Activated CD4-positive, alpha-beta memory T cell treated with anti-CD3 and anti-CD28 coated beads, Interleukin-2, amount 10 ng/mL, durations not matched to agents 7 days and 5 days (primary cell): ENCODE data around the gene MXD1. TPM values are rescaled to one million over a fixed set of nuclear protein-coding genes. Genes with fewer than 3 reads are reported as not detected.
A peak's percentile ranks its signal among the peaks of the same experiment; 100 is the strongest.

ENCODE experiments used
- CTCF ChIA-PET: fragments of 350-600 bp; sonication (Branson Sonifier 250); formaldehyde crosslinking; loops from one replicate; lab custom pipeline; 2021; ENCODE audit warnings: antibody characterized with exemption, inconsistent platforms; lab: Charles Lee
- POLR2A ChIA-PET: fragments of 350-600 bp; sonication (Branson Sonifier 250); formaldehyde crosslinking; loops from one replicate; lab custom pipeline; 2021; ENCODE audit warnings: antibody characterized with exemption; lab: Charles Lee
- DNase-seq: peaks from one replicate; pipeline ENCODE4 v3.0.0-alpha.2; 2020
- H3K27ac Mint-ChIP-seq: one replicate; pipeline ENCODE4 v1.8.0; 2021; ENCODE audit warnings: mild to moderate bottlenecking, mixed read lengths
- H3K27me3 Mint-ChIP-seq: one replicate; pipeline ENCODE4 v1.8.0; 2021; ENCODE audit warnings: mixed read lengths
- H3K36me3 Mint-ChIP-seq: one replicate; pipeline ENCODE4 v1.8.0; 2021; ENCODE audit warnings: low read depth, mixed read lengths
- H3K4me1 Mint-ChIP-seq: one replicate; pipeline ENCODE4 v1.8.0; 2021; ENCODE audit warnings: mixed read lengths
- H3K4me3 Mint-ChIP-seq: one replicate; pipeline ENCODE4 v1.8.0; 2021; ENCODE audit warnings: mild to moderate bottlenecking, mixed read lengths
- H3K9me3 Mint-ChIP-seq: one replicate; pipeline ENCODE4 v1.8.0; 2021; ENCODE audit warnings: mixed read lengths
- total RNA-seq, 2 experiments: library from RNA; stranded (reverse); gene quantifications; one replicate each; pipeline ENCODE4 v1.2.3, GENCODE V29; 2021

The MXD1 gene
- total RNA-seq, 2 experiments from 2014 or later: 40.8 to 47.5 TPM

- Mint-ChIP-seq H3K27me3 (no peaks in the 10 kb centered on the region), H3K9me3 (no peaks in the 10 kb centered on the region), H3K4me1 (peaks cover 38% of the 10 kb centered on the region), H3K36me3 (peaks cover 76% of the 10 kb centered on the region), H3K4me3 (no peak overlapping the region), H3K27ac (no peak overlapping the region)
- ChIA-PET CTCF (interaction anchor here (1.5 kb wide), 1 partner anchor 136 kb away, joined by 4 read pairs; no protein-coding TSS in a partner anchor), POLR2A (interaction anchor here (1.3 to 2.8 kb wide), 3 partner anchors 11 to 208 kb away, joined by 4 to 10 read pairs (median 5); partner anchors contain the start of gene MXD1)
- no peak for DNase-seq
These were observed 20.1 kb downstream of the MXD1 start for GRCh38 chr2:69935011-69935410.

DNA sequence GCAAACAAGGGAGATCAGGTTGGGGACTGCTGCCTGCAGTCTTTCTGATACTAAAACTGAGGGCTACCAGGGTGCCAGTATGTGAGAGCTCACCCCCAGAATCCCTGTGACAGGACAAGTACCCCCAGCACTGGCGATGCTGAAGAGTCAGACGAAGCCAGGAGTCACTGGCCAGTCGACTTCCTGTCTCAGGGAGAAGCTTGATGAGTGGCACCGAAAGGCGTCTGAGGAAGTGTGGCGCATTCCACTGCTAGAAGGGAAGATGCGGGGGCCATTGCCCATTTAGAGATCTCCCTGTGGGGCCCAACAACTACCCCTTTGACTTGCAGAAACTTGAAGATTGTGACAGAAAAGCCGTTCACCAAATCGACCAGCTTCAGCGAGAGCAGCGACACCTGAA, 22.0 kb downstream of the MXD1 start:
- Mint-ChIP-seq H3K27ac (no peak overlapping the region), H3K4me1 (peaks cover 31% of the 10 kb centered on the region), H3K27me3 (no peaks in the 10 kb centered on the region), H3K36me3 (peaks cover 83% of the 10 kb centered on the region), H3K4me3 (no peak overlapping the region), H3K9me3 (no peaks in the 10 kb centered on the region)
- DNase-seq: no peak
- POLR2A ChIA-PET: interaction anchor here (1.0 to 1.4 kb wide), 2 partner anchors 107 to 148 kb away, joined by 3 to 4 read pairs; no protein-coding TSS in a partner anchor
- CTCF ChIA-PET: interaction anchor here (0.8 to 0.9 kb wide), 2 partner anchors 21 to 134 kb away, joined by 3 to 4 read pairs; partner anchors contain the start of gene MXD1

DNA sequence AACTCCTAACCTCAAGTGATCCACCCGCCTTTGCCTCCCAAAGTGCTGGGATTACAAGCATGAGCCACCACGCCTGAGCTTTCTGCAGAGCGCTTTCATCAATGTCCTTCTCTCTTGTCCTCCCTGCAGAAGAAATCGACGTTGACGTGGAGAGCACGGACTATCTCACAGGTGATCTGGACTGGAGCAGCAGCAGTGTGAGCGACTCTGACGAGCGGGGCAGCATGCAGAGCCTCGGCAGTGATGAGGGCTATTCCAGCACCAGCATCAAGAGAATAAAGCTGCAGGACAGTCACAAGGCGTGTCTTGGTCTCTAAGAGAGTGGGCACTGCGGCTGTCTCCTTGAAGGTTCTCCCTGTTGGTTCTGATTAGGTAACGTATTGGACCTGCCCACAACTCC, 23.1 kb downstream of the MXD1 start:
- Mint-ChIP-seq H3K36me3 (peaks cover 85% of the 10 kb centered on the region), H3K27ac (peak overlapping the region; percentile 14), H3K27me3 (no peaks in the 10 kb centered on the region), H3K4me3 (no peak overlapping the region), H3K9me3 (no peaks in the 10 kb centered on the region), H3K4me1 (peaks cover 30% of the 10 kb centered on the region)
- ChIA-PET CTCF (interaction anchor here (0.9 kb wide), 1 partner anchor 133 kb away, joined by 7 read pairs; no protein-coding TSS in a partner anchor), POLR2A (interaction anchor here (0.8 to 1.5 kb wide), 2 partner anchors 9 to 24 kb away, joined by 3 to 5 read pairs; no protein-coding TSS in a partner anchor)
- no peak for DNase-seq

DNA sequence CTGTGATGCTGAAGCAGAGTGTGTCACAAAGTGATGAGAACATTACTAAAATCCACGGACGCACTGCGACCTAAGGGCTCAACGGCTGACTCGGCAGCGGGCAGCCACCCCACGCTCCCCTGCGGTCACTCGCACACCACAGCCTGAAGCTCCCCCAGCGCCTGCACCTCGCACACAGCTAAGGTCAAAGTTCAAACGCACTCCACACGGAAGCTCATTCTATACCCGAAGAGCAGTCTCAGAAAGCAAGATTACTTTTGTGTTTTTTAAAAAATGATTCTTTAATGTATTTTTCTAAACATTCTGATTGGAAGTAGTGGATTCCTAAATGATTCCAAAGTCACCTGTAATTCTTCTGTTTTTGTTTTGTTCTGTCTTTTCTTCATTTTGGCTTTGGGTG, 24.8 kb downstream of the MXD1 start:
- H3K27me3 Mint-ChIP-seq: no peaks in the 10 kb centered on the region
- peaks cover 92% of the 10 kb centered on the region for H3K36me3 Mint-ChIP-seq
- H3K9me3 Mint-ChIP-seq: no peaks in the 10 kb centered on the region
- CTCF ChIA-PET: no interaction called here
- no peak overlapping the region for H3K27ac Mint-ChIP-seq
- no peak for DNase-seq
- no peak overlapping the region for H3K4me3 Mint-ChIP-seq
- POLR2A ChIA-PET: interaction anchor here (1.4 to 2.1 kb wide), 2 partner anchors 25 to 104 kb away, joined by 4 to 7 read pairs; partner anchors contain the start of gene MXD1
- peaks cover 27% of the 10 kb centered on the region for H3K4me1 Mint-ChIP-seq

DNA sequence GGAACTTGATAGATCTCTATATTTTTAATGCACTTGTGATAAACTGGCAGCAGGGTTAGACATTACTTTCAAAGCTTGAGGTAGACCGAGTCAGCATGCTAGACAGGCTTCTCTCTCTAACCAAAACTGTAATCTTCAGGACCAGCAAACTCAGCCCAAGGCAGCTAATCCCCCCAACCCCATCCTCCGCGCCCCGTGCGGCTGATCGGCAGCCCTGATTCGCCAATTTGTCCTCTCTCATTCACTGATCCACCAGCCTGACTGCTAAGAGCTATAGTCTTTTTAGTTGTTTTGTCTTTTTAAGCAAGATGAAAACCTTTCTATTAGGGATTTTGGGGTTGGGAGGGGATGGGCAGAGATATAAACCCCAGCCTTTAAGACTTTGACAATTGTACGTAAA, 25.8 kb downstream of the MXD1 start:
- H3K36me3 Mint-ChIP-seq: peaks cover 87% of the 10 kb centered on the region
- ChIA-PET CTCF (interaction anchor here (1.4 kb wide), 1 partner anchor 28 kb away, joined by 3 read pairs; no protein-coding TSS in a partner anchor), POLR2A (interaction anchor here (1.4 to 2.1 kb wide), 2 partner anchors 26 to 103 kb away, joined by 4 to 7 read pairs; partner anchors contain the start of gene MXD1)
- no peaks in the 10 kb centered on the region for H3K27me3 Mint-ChIP-seq
- H3K27ac Mint-ChIP-seq: no peak overlapping the region
- H3K4me3 Mint-ChIP-seq: no peak overlapping the region
- H3K9me3 Mint-ChIP-seq: no peaks in the 10 kb centered on the region
- DNase-seq: no peak
- H3K4me1 Mint-ChIP-seq: peaks cover 32% of the 10 kb centered on the region

DNA sequence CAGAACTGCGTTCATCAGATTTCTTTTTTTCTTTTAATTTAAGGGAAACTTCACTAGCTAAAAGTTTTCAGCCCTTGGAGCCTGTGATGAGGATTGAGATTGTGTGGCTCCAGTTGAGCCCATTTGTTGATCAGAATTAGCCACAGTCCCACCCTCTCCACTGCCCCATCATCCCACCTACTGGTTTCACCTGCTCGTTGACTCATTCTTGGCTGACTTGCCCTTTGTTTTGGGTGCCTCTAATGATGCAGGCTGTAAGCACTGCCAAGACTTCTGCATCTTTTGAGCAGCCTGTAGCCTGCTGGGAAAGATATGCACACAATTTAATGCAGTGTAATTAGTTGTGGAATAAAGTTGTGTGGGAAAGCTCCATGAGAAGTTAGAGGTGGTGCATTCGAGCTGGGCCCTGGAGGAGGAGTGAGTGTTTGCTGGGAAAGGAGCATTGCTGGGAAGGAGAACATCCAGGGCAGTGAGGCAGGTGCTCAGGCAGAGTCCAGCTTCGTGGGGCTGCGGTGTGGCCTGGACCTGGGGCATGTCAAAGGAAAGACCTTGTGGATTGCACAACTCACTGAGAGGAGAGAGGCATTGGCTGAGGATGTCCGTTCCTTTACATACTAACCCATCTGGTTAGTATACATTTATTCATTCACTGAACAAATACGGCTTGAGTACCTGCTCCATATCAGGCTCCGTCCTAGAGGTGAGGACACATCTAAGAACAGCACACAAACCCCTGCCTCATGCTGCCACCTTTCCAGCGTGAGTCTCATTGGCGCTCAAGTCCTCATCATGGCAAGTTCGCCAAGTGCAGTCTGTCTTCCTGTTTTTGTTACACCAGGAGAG, 28.3 kb downstream of the MXD1 start:
- no peak for DNase-seq
- peak overlapping the region; percentile 37 for H3K27ac Mint-ChIP-seq
- POLR2A ChIA-PET: interaction anchor here (0.7 to 7.0 kb wide), 3 partner anchors 29 to 100 kb away, joined by 3 to 83 read pairs (median 3); partner anchors contain the start of gene MXD1
- CTCF ChIA-PET: no interaction called here
- no peaks in the 10 kb centered on the region for H3K9me3 Mint-ChIP-seq
- H3K27me3 Mint-ChIP-seq: no peaks in the 10 kb centered on the region
- H3K4me3 Mint-ChIP-seq: no peak overlapping the region
- peaks cover 71% of the 10 kb centered on the region for H3K36me3 Mint-ChIP-seq
- peaks cover 55% of the 10 kb centered on the region for H3K4me1 Mint-ChIP-seq

GRCh38 chr2:69943843-69944525, 29.1 kb downstream of the MXD1 start:
- DNase-seq: no peak
- H3K9me3 Mint-ChIP-seq: no peaks in the 10 kb centered on the region
- H3K36me3 Mint-ChIP-seq: peaks cover 64% of the 10 kb centered on the region
- POLR2A ChIA-PET: interaction anchor here (0.7 to 7.0 kb wide), 4 partner anchors 9 to 99 kb away, joined by 3 to 83 read pairs (median 6); partner anchors contain the start of gene MXD1
- no peaks in the 10 kb centered on the region for H3K27me3 Mint-ChIP-seq
- CTCF ChIA-PET: no interaction called here
- no peak overlapping the region for H3K4me3 Mint-ChIP-seq
- peak overlapping the region; percentile 30 for H3K27ac Mint-ChIP-seq
- peaks cover 57% of the 10 kb centered on the region for H3K4me1 Mint-ChIP-seq

DNA sequence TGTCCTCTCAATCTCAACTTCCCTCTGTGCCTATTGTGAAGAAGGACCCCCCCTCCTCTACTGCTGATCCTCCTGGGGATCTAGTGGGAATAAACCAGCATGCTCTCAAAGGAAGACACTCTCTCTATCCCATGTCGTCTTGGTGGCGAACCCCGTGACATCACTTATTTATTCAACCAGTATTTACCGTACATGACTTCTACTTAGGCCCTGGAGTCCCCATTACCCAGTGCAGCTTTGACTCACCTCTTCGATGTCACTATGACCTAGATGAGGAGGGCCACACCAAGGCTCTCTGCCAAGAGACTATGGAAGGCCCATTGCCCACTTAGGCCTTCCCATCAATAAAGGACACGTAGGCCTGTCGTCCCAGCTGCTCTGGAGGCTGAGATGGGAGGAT, 29.8 kb downstream of the MXD1 start:
- POLR2A ChIA-PET: interaction anchor here (0.9 to 7.0 kb wide), 8 partner anchors 9 to 144 kb away, joined by 3 to 83 read pairs (median 10); partner anchors contain the start of gene MXD1
- CTCF ChIA-PET: interaction anchor here (1.1 to 2.7 kb wide), 3 partner anchors 99 to 507 kb away, joined by 5 to 17 read pairs (median 7); partner anchors contain the start of gene NFU1
- H3K4me1 Mint-ChIP-seq: peaks cover 58% of the 10 kb centered on the region
- H3K27ac Mint-ChIP-seq: peak overlapping the region; percentile 30
- H3K36me3 Mint-ChIP-seq: peaks cover 56% of the 10 kb centered on the region
- H3K27me3 Mint-ChIP-seq: no peaks in the 10 kb centered on the region
- DNase-seq: no peak
- no peak overlapping the region for H3K4me3 Mint-ChIP-seq
- H3K9me3 Mint-ChIP-seq: no peaks in the 10 kb centered on the region

- Mint-ChIP-seq H3K27ac (peak overlapping the region; percentile 94), H3K4me3 (peak overlapping the region; percentile 25), H3K9me3 (no peaks in the 10 kb centered on the region), H3K4me1 (peaks cover 58% of the 10 kb centered on the region), H3K36me3 (peaks cover 49% of the 10 kb centered on the region), H3K27me3 (peaks cover 2% of the 10 kb centered on the region)
- ChIA-PET POLR2A (interaction anchor here (0.6 to 7.0 kb wide), 15 partner anchors 10 to 309 kb away, joined by 3 to 83 read pairs (median 4); partner anchors contain the start of genes C2orf42 and MXD1), CTCF (interaction anchor here (1.1 to 2.7 kb wide), 5 partner anchors 13 to 508 kb away, joined by 4 to 17 read pairs (median 7); partner anchors contain the start of genes MXD1 and NFU1)
- DNase-seq: peak; percentile 31
These were observed 30.5 kb downstream of the MXD1 start for GRCh38 chr2:69945441-69945840.

DNA sequence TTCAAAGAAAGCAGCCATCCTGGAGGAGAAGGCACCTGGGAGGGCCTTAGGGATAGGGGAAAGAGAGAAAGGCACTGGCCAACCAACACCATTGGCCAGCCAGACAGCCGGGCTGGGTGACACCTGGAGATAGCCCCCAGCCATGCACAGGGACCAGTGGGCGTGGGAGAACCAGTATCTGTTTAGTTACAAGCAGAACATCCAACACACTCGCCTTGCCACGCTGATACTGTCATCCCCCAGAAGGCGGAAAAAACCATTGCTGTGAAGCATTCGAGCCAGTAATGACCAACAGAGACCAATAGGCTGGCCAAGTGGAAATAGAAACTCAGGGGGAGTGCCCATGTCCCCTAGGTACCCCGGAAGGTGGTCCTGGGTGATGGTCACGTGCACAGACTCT, 31.0 kb downstream of the MXD1 start:
- peak overlapping the region; percentile 25 for H3K4me3 Mint-ChIP-seq

DNA sequence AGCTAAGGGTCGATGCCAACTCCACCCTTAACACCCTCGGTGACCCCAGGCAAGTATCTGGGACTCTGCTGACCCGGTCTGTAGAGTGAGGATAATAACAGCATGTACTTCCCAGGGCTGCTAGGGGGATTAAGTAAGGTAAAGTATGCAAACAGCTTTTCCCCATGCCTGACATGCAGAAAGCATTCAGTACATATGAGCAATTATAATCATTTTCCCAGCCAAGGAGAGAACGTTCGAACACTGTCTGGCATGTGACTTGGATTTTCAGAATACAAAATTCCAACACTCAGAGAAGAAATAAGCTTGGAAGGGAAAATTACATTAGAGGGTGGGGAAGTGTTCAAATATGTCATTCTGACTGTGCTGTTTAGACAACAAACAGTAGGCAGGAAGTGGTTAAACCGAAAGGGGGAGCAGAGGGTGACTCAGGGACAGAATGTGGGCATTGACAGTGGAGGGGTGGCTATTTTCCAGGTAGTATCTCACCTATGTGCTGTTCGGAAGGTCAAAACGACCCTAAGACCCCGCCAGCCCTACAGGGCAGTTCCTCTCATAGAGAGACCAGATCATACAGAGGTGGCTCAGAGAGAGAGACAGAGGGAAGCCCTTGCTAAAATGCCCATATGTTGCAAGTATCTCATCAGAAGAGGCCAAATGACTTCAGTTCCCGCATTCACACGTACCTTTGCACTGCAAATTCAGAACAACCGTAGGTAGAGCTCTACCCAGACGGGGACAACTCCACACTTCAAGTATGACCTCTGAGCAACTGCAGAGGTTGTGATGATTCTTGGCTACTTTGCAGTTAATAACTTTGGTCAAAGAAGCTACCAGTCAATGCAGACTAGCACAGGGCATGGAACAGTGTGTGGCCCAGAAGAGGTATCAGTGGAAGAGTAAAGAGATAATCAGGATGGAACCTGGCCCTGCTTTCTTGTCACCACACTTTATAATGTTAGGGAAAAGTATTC, 31.7 kb downstream of the MXD1 start:
- ChIA-PET POLR2A (interaction anchor here (0.6 to 7.0 kb wide), 28 partner anchors 9 to 347 kb away, joined by 3 to 83 read pairs (median 4); partner anchors contain the start of genes C2orf42, MXD1 and SNRPG), CTCF (interaction anchor here (0.5 to 2.7 kb wide), 12 partner anchors 13 to 509 kb away, joined by 3 to 17 read pairs (median 3); partner anchors contain the start of genes MXD1 and NFU1)
- H3K27me3 Mint-ChIP-seq: peaks cover 2% of the 10 kb centered on the region
- peak overlapping the region; percentile 12 for H3K4me3 Mint-ChIP-seq
- H3K9me3 Mint-ChIP-seq: no peaks in the 10 kb centered on the region
- peaks cover 56% of the 10 kb centered on the region for H3K4me1 Mint-ChIP-seq
- H3K27ac Mint-ChIP-seq: peak overlapping the region; percentile 94
- peak; percentile 80 for DNase-seq
- peaks cover 37% of the 10 kb centered on the region for H3K36me3 Mint-ChIP-seq

More for the DNA sequence above, 31.0 kb downstream of the MXD1 start:
- Mint-ChIP-seq H3K27ac (peak overlapping the region; percentile 94), H3K4me1 (peaks cover 56% of the 10 kb centered on the region), H3K36me3 (peaks cover 44% of the 10 kb centered on the region), H3K9me3 (no peaks in the 10 kb centered on the region), H3K27me3 (peaks cover 2% of the 10 kb centered on the region)
- ChIA-PET CTCF (interaction anchor here (0.5 to 2.7 kb wide), 11 partner anchors 12 to 509 kb away, joined by 3 to 17 read pairs (median 3); partner anchors contain the start of genes MXD1 and NFU1), POLR2A (interaction anchor here (0.6 to 7.0 kb wide), 28 partner anchors 8 to 309 kb away, joined by 3 to 83 read pairs (median 4); partner anchors contain the start of genes C2orf42 and MXD1)
- no peak for DNase-seq
